ENCODE data around the gene YJU2. TPM values are rescaled to one million over a fixed set of nuclear protein-coding genes. Genes with fewer than 3 reads are reported as not detected.

YJU2 gene
- total and polyA plus RNA-seq, 2 of the 13 experiments (the other 11 are each of a cell fraction or from before 2014, with no cell fraction given): 9.3 to 17.9 TPM

GRCh38 chr19:4224470-4224869 is 22.4 kb upstream of the YJU2 start (continued):
- TF ChIP-seq KDM5A (IDR thresholded peaks at IDR 0.05; ENCODE audit: borderline replicate concordance, low read length) (no peak), MED8 (CRISPR knock-in tag; IDR thresholded peaks at IDR 0.05; ENCODE audit: insufficient replicate concordance) (no peak), TRIM24 (CRISPR knock-in tag; IDR thresholded peaks at IDR 0.05) (peak; percentile 61; the same call in 1 of the 2 replicates), ZNF3 (CRISPR knock-in tag; IDR thresholded peaks at IDR 0.05) (no peak), SMYD3 (CRISPR knock-in tag; IDR thresholded peaks at IDR 0.05) (no peak), ZNF678 (CRISPR knock-in tag; IDR thresholded peaks at IDR 0.05) (no peak), ZNF234 (CRISPR knock-in tag; conservative IDR thresholded peaks at IDR 0.05) (no peak), TCF12 (IDR thresholded peaks at IDR 0.05) (no peak), TCF12 (CRISPR knock-in tag; IDR thresholded peaks at IDR 0.05) (no peak), ATF6 (CRISPR knock-in tag; conservative IDR thresholded peaks at IDR 0.05) (no peak), POLR2AphosphoS5 (IDR thresholded peaks at IDR 0.05; ENCODE audit: low read depth, low read length) (no peak), PHF8 (CRISPR knock-in tag; IDR thresholded peaks at IDR 0.05) (no peak), ZNF768 (CRISPR knock-in tag; IDR thresholded peaks at IDR 0.05) (no peak), JDP2 (CRISPR knock-in tag; IDR thresholded peaks at IDR 0.05; ENCODE audit: borderline replicate concordance) (no peak), ZNF253 (CRISPR knock-in tag; IDR thresholded peaks at IDR 0.05; ENCODE audit: borderline replicate concordance) (no peak), ZNF501 (CRISPR knock-in tag; IDR thresholded peaks at IDR 0.05) (0 out of 2 replicates have a peak, but pooled peaks have one; percentile 26), LCORL (IDR thresholded peaks at IDR 0.05) (no peak), LCORL (CRISPR knock-in tag; IDR thresholded peaks at IDR 0.05) (0 out of 2 replicates have a peak, but pooled peaks have one; percentile 47), KLF13 (CRISPR knock-in tag; IDR thresholded peaks at IDR 0.05) (no peak), NKX3-1 (CRISPR knock-in tag; IDR thresholded peaks at IDR 0.05) (no peak), RFXAP (CRISPR knock-in tag; IDR thresholded peaks at IDR 0.05; ENCODE audit: borderline replicate concordance) (no peak), ZZZ3 (CRISPR knock-in tag; IDR thresholded peaks at IDR 0.05; ENCODE audit: borderline replicate concordance) (no peak), FOXC1 (CRISPR knock-in tag; IDR thresholded peaks at IDR 0.05; ENCODE audit: borderline replicate concordance) (no peak)
- TF ChIP-seq, protein P1, sequence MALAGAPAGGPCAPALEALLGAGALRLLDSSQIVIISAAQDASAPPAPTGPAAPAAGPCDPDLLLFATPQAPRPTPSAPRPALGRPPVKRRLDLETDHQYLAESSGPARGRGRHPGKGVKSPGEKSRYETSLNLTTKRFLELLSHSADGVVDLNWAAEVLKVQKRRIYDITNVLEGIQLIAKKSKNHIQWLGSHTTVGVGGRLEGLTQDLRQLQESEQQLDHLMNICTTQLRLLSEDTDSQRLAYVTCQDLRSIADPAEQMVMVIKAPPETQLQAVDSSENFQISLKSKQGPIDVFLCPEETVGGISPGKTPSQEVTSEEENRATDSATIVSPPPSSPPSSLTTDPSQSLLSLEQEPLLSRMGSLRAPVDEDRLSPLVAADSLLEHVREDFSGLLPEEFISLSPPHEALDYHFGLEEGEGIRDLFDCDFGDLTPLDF (CRISPR knock-in tag; IDR thresholded peaks at IDR 0.05): no peak
- TF ChIP-seq, protein P2, sequence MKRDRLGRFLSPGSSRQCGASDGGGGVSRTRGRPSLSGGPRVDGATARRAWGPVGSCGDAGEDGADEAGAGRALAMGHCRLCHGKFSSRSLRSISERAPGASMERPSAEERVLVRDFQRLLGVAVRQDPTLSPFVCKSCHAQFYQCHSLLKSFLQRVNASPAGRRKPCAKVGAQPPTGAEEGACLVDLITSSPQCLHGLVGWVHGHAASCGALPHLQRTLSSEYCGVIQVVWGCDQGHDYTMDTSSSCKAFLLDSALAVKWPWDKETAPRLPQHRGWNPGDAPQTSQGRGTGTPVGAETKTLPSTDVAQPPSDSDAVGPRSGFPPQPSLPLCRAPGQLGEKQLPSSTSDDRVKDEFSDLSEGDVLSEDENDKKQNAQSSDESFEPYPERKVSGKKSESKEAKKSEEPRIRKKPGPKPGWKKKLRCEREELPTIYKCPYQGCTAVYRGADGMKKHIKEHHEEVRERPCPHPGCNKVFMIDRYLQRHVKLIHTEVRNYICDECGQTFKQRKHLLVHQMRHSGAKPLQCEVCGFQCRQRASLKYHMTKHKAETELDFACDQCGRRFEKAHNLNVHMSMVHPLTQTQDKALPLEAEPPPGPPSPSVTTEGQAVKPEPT (CRISPR knock-in tag; IDR thresholded peaks at IDR 0.05; ENCODE audit: low read depth): no peak
- TF ChIP-seq, protein P3, sequence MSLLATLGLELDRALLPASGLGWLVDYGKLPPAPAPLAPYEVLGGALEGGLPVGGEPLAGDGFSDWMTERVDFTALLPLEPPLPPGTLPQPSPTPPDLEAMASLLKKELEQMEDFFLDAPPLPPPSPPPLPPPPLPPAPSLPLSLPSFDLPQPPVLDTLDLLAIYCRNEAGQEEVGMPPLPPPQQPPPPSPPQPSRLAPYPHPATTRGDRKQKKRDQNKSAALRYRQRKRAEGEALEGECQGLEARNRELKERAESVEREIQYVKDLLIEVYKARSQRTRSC (CRISPR knock-in tag; IDR thresholded peaks at IDR 0.05; ENCODE audit: low read depth): no peak
- TF ChIP-seq, protein P4, sequence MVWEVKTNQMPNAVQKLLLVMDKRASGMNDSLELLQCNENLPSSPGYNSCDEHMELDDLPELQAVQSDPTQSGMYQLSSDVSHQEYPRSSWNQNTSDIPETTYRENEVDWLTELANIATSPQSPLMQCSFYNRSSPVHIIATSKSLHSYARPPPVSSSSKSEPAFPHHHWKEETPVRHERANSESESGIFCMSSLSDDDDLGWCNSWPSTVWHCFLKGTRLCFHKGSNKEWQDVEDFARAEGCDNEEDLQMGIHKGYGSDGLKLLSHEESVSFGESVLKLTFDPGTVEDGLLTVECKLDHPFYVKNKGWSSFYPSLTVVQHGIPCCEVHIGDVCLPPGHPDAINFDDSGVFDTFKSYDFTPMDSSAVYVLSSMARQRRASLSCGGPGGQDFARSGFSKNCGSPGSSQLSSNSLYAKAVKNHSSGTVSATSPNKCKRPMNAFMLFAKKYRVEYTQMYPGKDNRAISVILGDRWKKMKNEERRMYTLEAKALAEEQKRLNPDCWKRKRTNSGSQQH (CRISPR knock-in tag; IDR thresholded peaks at IDR 0.05; ENCODE audit: low read depth): no peak
